Measurements from ENCODE around the gene LYRM1.

Gene LYRM1

GRCh38 chr16:20897253-20897897 lies 3.2 kb upstream of the LYRM1 start:
- peaks cover 31% of the 10 kb centered on the region for H4K20me1 ChIP-seq (ENCODE audit: insufficient read depth, low read length, poor library complexity, severe bottlenecking)
- H2AFZ ChIP-seq (ENCODE audit: low read length) = no peak overlapping the region
- H3K79me2 ChIP-seq (ENCODE audit: insufficient read depth, low read length) = peaks cover 85% of the 10 kb centered on the region
- no peaks in the 10 kb centered on the region for H3K9me2 ChIP-seq (replicated peaks; ENCODE audit: low read depth, low read length)
- H3K4me3 ChIP-seq (ENCODE audit: low read length, poor library complexity, severe bottlenecking) = peak overlapping the region; percentile 86
- no peaks in the 10 kb centered on the region for H3K27me3 ChIP-seq (ENCODE audit: insufficient read depth, low read length, poor library complexity, severe bottlenecking)
- no peaks in the 10 kb centered on the region for H3K9me3 ChIP-seq (ENCODE audit: insufficient read depth, low read depth, low read length)
- peak overlapping the region; percentile 93 for H3K4me2 ChIP-seq (ENCODE audit: low read depth, low read length, poor library complexity, severe bottlenecking)
- H3K36me3 ChIP-seq (ENCODE audit: insufficient read depth, low read length) = no peaks in the 10 kb centered on the region
- peaks cover 46% of the 10 kb centered on the region for H3K4me1 ChIP-seq (ENCODE audit: insufficient read depth, low read length, poor library complexity, severe bottlenecking)
- H3K9ac ChIP-seq (ENCODE audit: low read depth, low read length, poor library complexity, severe bottlenecking) = peak overlapping the region; percentile 45
- no peaks in the 10 kb centered on the region for H3F3A ChIP-seq (ENCODE audit: low read depth)
- TF ChIP-seq EZH2phosphoT487 (IDR thresholded peaks at IDR 0.05; ENCODE audit: borderline replicate concordance) (no peak), CTCF (conservative IDR thresholded peaks at IDR 0.05; ENCODE audit: low read length) (no peak)

GRCh38 chr16:20897922-20898321 lies 2.6 kb upstream of the LYRM1 start:
- Histone ChIP-seq H3K4me1 (ENCODE audit: insufficient read depth, low read length, poor library complexity, severe bottlenecking) (peaks cover 52% of the 10 kb centered on the region), H4K20me1 (ENCODE audit: insufficient read depth, low read length, poor library complexity, severe bottlenecking) (peaks cover 33% of the 10 kb centered on the region), H3K9ac (ENCODE audit: low read depth, low read length, poor library complexity, severe bottlenecking) (peak overlapping the region; percentile 45), H3K9me2 (replicated peaks; ENCODE audit: low read depth, low read length) (no peaks in the 10 kb centered on the region), H3K79me2 (ENCODE audit: insufficient read depth, low read length) (peaks cover 88% of the 10 kb centered on the region), H3F3A (ENCODE audit: low read depth) (no peaks in the 10 kb centered on the region), H3K4me2 (ENCODE audit: low read depth, low read length, poor library complexity, severe bottlenecking) (peak overlapping the region; percentile 93), H3K4me3 (ENCODE audit: low read length, poor library complexity, severe bottlenecking) (peak overlapping the region; percentile 86), H3K36me3 (ENCODE audit: insufficient read depth, low read length) (no peaks in the 10 kb centered on the region), H3K27me3 (ENCODE audit: insufficient read depth, low read length, poor library complexity, severe bottlenecking) (no peaks in the 10 kb centered on the region), H2AFZ (ENCODE audit: low read length) (no peak overlapping the region), H3K9me3 (ENCODE audit: insufficient read depth, low read depth, low read length) (no peaks in the 10 kb centered on the region)
- TF ChIP-seq EZH2phosphoT487 (IDR thresholded peaks at IDR 0.05; ENCODE audit: borderline replicate concordance) = no peak
- TF ChIP-seq CTCF (conservative IDR thresholded peaks at IDR 0.05; ENCODE audit: low read length) = no peak

- TF ChIP-seq EZH2phosphoT487 (IDR thresholded peaks at IDR 0.05; ENCODE audit: borderline replicate concordance) (no peak), CTCF (conservative IDR thresholded peaks at IDR 0.05; ENCODE audit: low read length) (no peak)
- Histone ChIP-seq H3K79me2 (ENCODE audit: insufficient read depth, low read length) (peaks cover 86% of the 10 kb centered on the region), H3K36me3 (ENCODE audit: insufficient read depth, low read length) (no peaks in the 10 kb centered on the region), H3F3A (ENCODE audit: low read depth) (peaks cover 2% of the 10 kb centered on the region; the same call in 1 of the 2 replicates), H3K9me3 (ENCODE audit: insufficient read depth, low read depth, low read length) (no peaks in the 10 kb centered on the region), H3K27me3 (ENCODE audit: insufficient read depth, low read length, poor library complexity, severe bottlenecking) (no peaks in the 10 kb centered on the region), H3K9me2 (replicated peaks; ENCODE audit: low read depth, low read length) (no peaks in the 10 kb centered on the region), H2AFZ (ENCODE audit: low read length) (no peak overlapping the region), H3K4me3 (ENCODE audit: low read length, poor library complexity, severe bottlenecking) (peak overlapping the region; percentile 86), H4K20me1 (ENCODE audit: insufficient read depth, low read length, poor library complexity, severe bottlenecking) (peaks cover 35% of the 10 kb centered on the region), H3K4me2 (ENCODE audit: low read depth, low read length, poor library complexity, severe bottlenecking) (peak overlapping the region; percentile 93), H3K4me1 (ENCODE audit: insufficient read depth, low read length, poor library complexity, severe bottlenecking) (peaks cover 63% of the 10 kb centered on the region), H3K9ac (ENCODE audit: low read depth, low read length, poor library complexity, severe bottlenecking) (peak overlapping the region; percentile 88)
Observed at GRCh38 chr16:20899071-20899470, 1.5 kb upstream of the LYRM1 start.
